CD4-positive, alpha-beta memory T cell (primary cell): ENCODE results near the gene DEFB129. TPM values are rescaled to one million over a fixed set of nuclear protein-coding genes. Genes with fewer than 3 reads are reported as not detected.

Experiments
- CTCF ChIA-PET: fragments of 350-600 bp; sonication (Branson Sonifier 250); formaldehyde crosslinking; loops from one replicate; lab custom pipeline; 2021; ENCODE audit warnings: inconsistent platforms; ENCODE audit not compliant: partially characterized antibody; lab: Charles Lee
- POLR2A ChIA-PET: fragments of 350-600 bp; sonication (Branson Sonifier 250); formaldehyde crosslinking; loops from one replicate; lab custom pipeline; 2021; ENCODE audit not compliant: partially characterized antibody; lab: Charles Lee
- DNase-seq, 5 donors: peaks; one replicate each; pipeline versions ENCODE4 v3.0.0 to v3.0.0-alpha.2; 2020 to 2022; ENCODE audit warnings: mixed read lengths in 1 of 5
- H3K27ac ChIP-seq: one replicate; pipeline ENCODE4 v1.7.0; 2013; ENCODE audit warnings: low read depth, low read length
- H3K27me3 ChIP-seq: 2 replicates; pipeline ENCODE4 v1.7.0; 2013; ENCODE audit warnings: mild to moderate bottlenecking, low read length, moderate library complexity; ENCODE audit not compliant: insufficient read depth
- H3K36me3 ChIP-seq: 2 replicates; pipeline ENCODE4 v1.7.0; 2013; ENCODE audit warnings: mild to moderate bottlenecking, low read length, moderate library complexity; ENCODE audit not compliant: insufficient read depth
- H3K4me1 ChIP-seq: 2 replicates; pipeline ENCODE4 v1.7.0; 2013; ENCODE audit warnings: mild to moderate bottlenecking, low read length, moderate library complexity; ENCODE audit not compliant: insufficient read depth
- H3K4me3 ChIP-seq, 2 donors: one replicate each; pipeline ENCODE4 v1.7.0; 2013; ENCODE audit warnings: low read length in 2 of 2, mild to moderate bottlenecking in 1 of 2
- H3K9me3 ChIP-seq, 2 donors: one replicate each; pipeline ENCODE4 v1.7.0; 2013; ENCODE audit warnings: low read length in 2 of 2, control low read depth in 1 of 2; ENCODE audit not compliant: control insufficient read depth in 1 of 2
- H3K27ac Mint-ChIP-seq, 7 donors: one replicate each; pipeline ENCODE4 v1.8.0; 2020 to 2021; ENCODE audit warnings: mixed read lengths in 7 of 7, mild to moderate bottlenecking in 6 of 7, inconsistent platforms in 3 of 7, moderate library complexity in 3 of 7
- H3K27me3 Mint-ChIP-seq, 2 donors: one replicate each; pipeline ENCODE4 v1.8.0; 2020 to 2021; ENCODE audit warnings: mixed read lengths in 2 of 2
- H3K36me3 Mint-ChIP-seq, 2 donors: one replicate each; pipeline ENCODE4 v1.8.0; 2020 to 2021; ENCODE audit warnings: mixed read lengths in 2 of 2, inconsistent platforms in 1 of 2, mild to moderate bottlenecking in 1 of 2
- H3K4me1 Mint-ChIP-seq, 4 donors: one replicate each; pipeline ENCODE4 v1.8.0; 2020 to 2021; ENCODE audit warnings: mixed read lengths in 4 of 4, mild to moderate bottlenecking in 1 of 4
- H3K4me3 Mint-ChIP-seq, 8 donors: one replicate each; pipeline ENCODE4 v1.8.0; 2020 to 2021; ENCODE audit warnings: mixed read lengths in 8 of 8, mild to moderate bottlenecking in 7 of 8, moderate library complexity in 6 of 8, inconsistent platforms in 3 of 8
- H3K9me3 Mint-ChIP-seq, 8 donors: one replicate each; pipeline ENCODE4 v1.8.0; 2020 to 2021; ENCODE audit warnings: mixed read lengths in 8 of 8, mild to moderate bottlenecking in 5 of 8, inconsistent platforms in 3 of 8, moderate library complexity in 1 of 8
- intact Hi-C: fragments of 100-400 bp; cut with micrococcal nuclease; formaldehyde crosslinking; loops from one replicate; pipeline ENCODE4 v1.15.1; 2023
- polyA plus RNA-seq, 2 donors: library from polyadenylated mRNA; unstranded; fragments of 300-500 nt; fragmentation: Illumina TruSeq; gene quantifications; one replicate each; pipeline ENCODE4 v1.2.3, GENCODE V29; 2021
- total RNA-seq, 2 experiments: library from RNA; stranded (reverse); gene quantifications; one replicate each; pipeline ENCODE4 v1.2.3, GENCODE V29; 2021

DEFB129 gene
- total and polyA plus RNA-seq, 4 experiments from 2014 or later: not detected

DNA sequence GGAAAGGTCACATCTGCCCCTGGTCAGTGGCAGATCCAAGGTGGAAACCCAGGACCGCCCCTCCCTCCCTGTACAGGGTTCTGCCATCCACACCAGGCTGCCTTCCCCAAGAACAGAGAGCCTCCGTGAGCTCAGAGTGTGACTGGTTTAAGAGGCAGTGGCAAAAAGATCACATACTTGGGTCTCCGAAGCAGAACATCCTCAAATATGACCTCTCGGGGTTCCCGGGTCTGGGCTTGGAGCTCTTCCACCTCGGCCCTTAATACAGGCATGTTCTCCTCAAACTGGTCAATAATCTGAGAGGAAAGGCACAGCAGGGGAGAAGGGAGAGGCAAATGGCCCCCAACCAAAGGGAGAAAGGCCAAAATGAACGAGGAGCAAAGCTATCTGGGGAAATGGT lies 48.7 kb downstream of the DEFB129 start:
- Mint-ChIP-seq H3K9me3 (no peaks in the 10 kb centered on the region), H3K36me3 (peaks cover 0 to 5% of the 10 kb centered on the region in 2 donors), H3K27me3 (no peaks in the 10 kb centered on the region), H3K27ac (no peak overlapping the region), H3K4me3 (no peak overlapping the region), H3K4me1 (no peaks in the 10 kb centered on the region)
- Histone ChIP-seq H3K27me3 (no peaks in the 10 kb centered on the region), H3K36me3 (no peaks in the 10 kb centered on the region), H3K4me1 (no peaks in the 10 kb centered on the region), H3K27ac (no peak overlapping the region), H3K9me3 (no peaks in the 10 kb centered on the region), H3K4me3 (no peak overlapping the region)
- DNase-seq: no peak
- intact Hi-C loops: no loop called here
- ChIA-PET POLR2A (no interaction called here), CTCF (interaction anchor here (1.5 kb wide), 1 partner anchor 9 kb away, joined by 3 read pairs; no protein-coding TSS in a partner anchor)

DNA sequence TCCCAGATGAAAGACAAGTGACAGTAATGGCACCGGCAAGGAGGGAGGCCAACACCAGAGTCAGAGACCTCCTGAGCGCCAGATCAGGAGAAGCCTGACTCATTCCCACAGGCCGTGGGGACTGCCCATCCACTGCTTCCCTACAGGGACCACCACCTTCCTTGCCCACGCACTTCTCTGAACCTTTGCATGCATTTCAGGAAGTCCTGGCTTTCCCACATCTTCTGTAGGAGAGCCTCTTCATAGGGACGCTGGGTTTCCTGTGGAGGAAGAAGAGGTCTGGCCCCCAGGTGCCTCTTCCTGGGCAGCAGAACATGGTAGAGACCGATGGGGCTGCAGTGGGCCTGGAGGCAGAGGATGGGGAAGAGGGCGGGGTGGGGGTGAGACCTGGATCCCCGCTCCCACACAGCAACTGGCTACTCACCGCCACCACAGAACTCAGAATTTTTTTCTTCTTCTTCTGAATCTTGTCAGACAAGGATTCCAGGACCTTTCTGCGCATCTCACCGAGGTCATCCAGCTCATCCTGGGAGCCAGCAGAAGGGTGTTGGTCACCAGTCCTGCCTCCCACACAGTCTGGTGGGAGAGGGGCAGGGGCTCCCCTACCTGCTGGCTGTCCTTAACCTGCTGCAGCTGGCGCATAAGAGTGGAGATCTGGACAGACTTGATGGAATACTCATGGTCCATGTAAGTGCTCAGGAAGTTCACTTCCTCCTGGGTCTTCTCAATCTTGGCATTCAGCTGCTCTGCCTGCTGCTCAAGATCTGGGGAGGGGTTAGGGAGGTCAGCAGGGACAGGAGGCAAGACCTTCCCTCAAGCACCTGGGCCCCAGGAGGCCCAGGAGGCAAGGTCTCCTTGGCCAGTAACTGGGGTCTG lies 49.8 kb downstream of the DEFB129 start:
- no peaks in the 10 kb centered on the region for H3K27me3 ChIP-seq
- DNase-seq: no peak
- no peak overlapping the region for H3K27ac ChIP-seq
- POLR2A ChIA-PET: no interaction called here
- no peaks in the 10 kb centered on the region for H3K36me3 ChIP-seq
- no peaks in the 10 kb centered on the region for H3K4me1 ChIP-seq
- no peak overlapping the region for H3K4me3 ChIP-seq
- Mint-ChIP-seq H3K27me3 (no peaks in the 10 kb centered on the region), H3K36me3 (peaks cover 0 to 5% of the 10 kb centered on the region in 2 donors), H3K4me1 (no peaks in the 10 kb centered on the region), H3K27ac (peak overlapping the region in 1 of 7 donors; percentile 18), H3K4me3 (no peak overlapping the region), H3K9me3 (no peaks in the 10 kb centered on the region)
- H3K9me3 ChIP-seq: no peaks in the 10 kb centered on the region
- intact Hi-C loops: no loop called here
- CTCF ChIA-PET: interaction anchor here (0.9 kb wide), 1 partner anchor 11 kb away, joined by 4 read pairs; no protein-coding TSS in a partner anchor

DNA sequence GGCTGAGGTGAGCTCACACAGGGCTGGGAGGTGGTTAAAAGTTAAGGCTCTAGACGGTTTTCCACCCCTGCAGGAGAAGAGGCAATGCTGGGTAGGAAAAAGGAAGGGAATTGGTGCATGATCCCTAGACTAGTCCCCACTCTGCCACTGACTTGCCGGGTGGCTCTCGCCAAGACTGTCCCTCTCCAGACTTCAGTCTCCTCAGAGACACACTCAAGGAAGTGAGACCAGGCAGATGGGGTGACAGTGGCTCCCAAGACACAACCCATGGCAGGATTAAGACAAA lies 50.4 kb downstream of the DEFB129 start:
- Mint-ChIP-seq H3K27ac (peak overlapping the region in 1 of 7 donors; percentile 18), H3K27me3 (no peaks in the 10 kb centered on the region), H3K9me3 (no peaks in the 10 kb centered on the region), H3K4me3 (no peak overlapping the region), H3K4me1 (no peaks in the 10 kb centered on the region), H3K36me3 (peaks cover 0 to 5% of the 10 kb centered on the region in 2 donors)
- H3K27me3 ChIP-seq: no peaks in the 10 kb centered on the region
- no peak for DNase-seq
- ChIA-PET CTCF (interaction anchor here (0.9 kb wide), 1 partner anchor 11 kb away, joined by 4 read pairs; no protein-coding TSS in a partner anchor), POLR2A (no interaction called here)
- H3K4me3 ChIP-seq: no peak overlapping the region
- no peaks in the 10 kb centered on the region for H3K9me3 ChIP-seq
- H3K4me1 ChIP-seq: no peaks in the 10 kb centered on the region
- intact Hi-C loops: no loop called here
- H3K36me3 ChIP-seq: no peaks in the 10 kb centered on the region
- H3K27ac ChIP-seq: no peak overlapping the region

DNA sequence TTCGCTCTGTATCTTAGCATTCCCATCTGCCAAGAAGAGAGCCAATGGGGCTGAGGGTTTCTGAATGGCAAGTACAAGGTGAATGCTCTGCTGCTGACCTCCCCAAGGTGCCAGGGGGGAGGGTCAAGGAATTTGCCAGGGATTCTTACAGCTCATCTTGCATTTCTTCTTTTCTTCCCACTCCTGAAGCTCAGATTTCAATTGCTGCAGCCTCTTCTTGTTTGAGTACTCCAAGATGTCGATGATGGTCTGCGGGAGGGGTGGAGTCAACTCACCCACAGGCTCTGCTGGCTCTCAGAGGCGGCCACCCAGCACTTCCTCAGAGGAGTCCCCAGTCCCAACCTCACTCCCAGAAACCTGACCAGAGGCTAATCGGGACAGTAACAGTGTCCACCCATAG lies 51.1 kb downstream of the DEFB129 start:
- Histone ChIP-seq H3K9me3 (no peaks in the 10 kb centered on the region), H3K27ac (no peak overlapping the region), H3K4me3 (no peak overlapping the region), H3K27me3 (no peaks in the 10 kb centered on the region), H3K4me1 (no peaks in the 10 kb centered on the region), H3K36me3 (no peaks in the 10 kb centered on the region)
- Mint-ChIP-seq H3K9me3 (no peaks in the 10 kb centered on the region), H3K4me3 (no peak overlapping the region), H3K36me3 (peaks cover 0 to 5% of the 10 kb centered on the region in 2 donors), H3K4me1 (no peaks in the 10 kb centered on the region), H3K27ac (no peak overlapping the region), H3K27me3 (no peaks in the 10 kb centered on the region)
- intact Hi-C loops: no loop called here
- no peak for DNase-seq
- ChIA-PET POLR2A (no interaction called here), CTCF (interaction anchor here (0.7 to 1.5 kb wide), 2 partner anchors 10 to 16 kb away, joined by 3 read pairs; no protein-coding TSS in a partner anchor)

DNA sequence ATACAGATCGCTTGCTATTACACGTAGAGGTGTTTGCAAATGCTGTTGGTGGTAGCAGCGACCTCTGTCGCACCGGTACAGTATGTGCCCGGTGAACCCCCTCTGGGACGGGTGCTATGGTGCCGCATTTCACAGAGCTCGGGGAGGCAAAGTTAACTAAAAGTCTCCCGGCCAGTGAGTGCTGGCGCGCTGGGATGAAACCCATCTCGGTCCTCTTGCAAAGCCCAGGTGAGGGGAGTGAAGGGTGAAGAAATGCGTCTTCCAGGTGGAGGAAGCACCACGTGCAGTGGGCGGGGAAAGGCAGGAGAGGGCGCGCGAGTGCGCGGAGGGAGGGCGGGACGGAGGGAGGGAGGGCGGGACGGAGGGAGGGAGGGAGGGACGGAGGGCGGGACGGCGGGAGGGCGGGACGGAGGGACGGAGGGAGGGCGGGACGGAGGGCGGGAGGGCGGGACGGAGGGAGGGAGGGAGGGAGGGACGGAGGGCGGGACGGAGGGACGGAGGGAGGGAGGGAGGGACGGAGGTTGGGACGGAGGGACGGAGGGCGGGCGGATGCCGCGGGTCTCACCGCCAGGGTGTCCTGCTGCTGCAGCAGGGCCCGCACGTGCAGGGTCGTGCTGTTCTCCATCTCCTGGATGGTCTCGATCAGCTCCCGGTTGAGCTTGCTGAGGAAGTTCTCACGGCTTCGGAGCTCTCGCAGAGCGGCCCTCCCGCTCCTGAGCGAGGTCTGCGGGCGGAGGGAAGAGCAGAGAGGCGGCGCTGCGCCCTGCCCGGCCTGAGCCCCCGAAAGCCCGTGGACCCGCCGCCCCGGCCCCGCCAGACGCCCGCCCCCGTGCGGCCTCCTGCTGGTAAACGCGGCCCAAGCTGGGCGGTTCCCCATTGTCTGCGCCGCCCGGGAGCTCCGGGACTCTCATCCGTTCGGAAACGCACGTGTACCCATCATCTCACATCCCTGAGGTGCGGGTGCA lies 51.8 kb downstream of the DEFB129 start:
- ChIA-PET POLR2A (no interaction called here), CTCF (interaction anchor here (0.7 to 1.5 kb wide), 2 partner anchors 11 to 15 kb away, joined by 3 read pairs; no protein-coding TSS in a partner anchor)
- H3K36me3 ChIP-seq: no peaks in the 10 kb centered on the region
- H3K27me3 ChIP-seq: no peaks in the 10 kb centered on the region
- no peaks in the 10 kb centered on the region for H3K9me3 ChIP-seq
- H3K4me1 Mint-ChIP-seq: no peaks in the 10 kb centered on the region
- H3K4me3 Mint-ChIP-seq: peak overlapping the region in 1 of 8 donors; percentile 39
- H3K27ac ChIP-seq: no peak overlapping the region
- peak in 1 of 5 donors; percentile 33 for DNase-seq
- no peaks in the 10 kb centered on the region for H3K9me3 Mint-ChIP-seq
- no peaks in the 10 kb centered on the region for H3K4me1 ChIP-seq
- intact Hi-C loops: no loop called here
- H3K27ac Mint-ChIP-seq: peak overlapping the region in 1 of 7 donors; percentile 72
- H3K4me3 ChIP-seq: no peak overlapping the region
- no peaks in the 10 kb centered on the region for H3K27me3 Mint-ChIP-seq
- peaks cover 0 to 5% of the 10 kb centered on the region in 2 donors for H3K36me3 Mint-ChIP-seq

Other genes starting within 250 kb of the DEFB129 start
- not detected for gene DEFB125, start 139.6 kb upstream of the DEFB129 start, total RNA-seq
- not detected for gene DEFB125, start 139.6 kb upstream of the DEFB129 start, polyA plus RNA-seq
- not detected for gene DEFB126, start 84.7 kb upstream of the DEFB129 start, total RNA-seq
- gene DEFB126, start 84.7 kb upstream of the DEFB129 start, polyA plus RNA-seq: not detected
- gene DEFB127, start 69.8 kb upstream of the DEFB129 start, total RNA-seq: not detected
- gene DEFB127, start 69.8 kb upstream of the DEFB129 start, polyA plus RNA-seq: not detected
- gene DEFB128, start 37.5 kb upstream of the DEFB129 start, total RNA-seq: not detected
- gene DEFB128, start 37.5 kb upstream of the DEFB129 start, polyA plus RNA-seq: not detected
- not detected for gene DEFB132, start 30.5 kb downstream of the DEFB129 start, total RNA-seq
- gene DEFB132, start 30.5 kb downstream of the DEFB129 start, polyA plus RNA-seq: not detected
- gene C20orf96, start 63.5 kb downstream of the DEFB129 start, total RNA-seq: 1 to 10 TPM; 1.8 to 2.5 TPM
- gene C20orf96, start 63.5 kb downstream of the DEFB129 start, polyA plus RNA-seq: under 1 TPM; 0.25 to 0.39 TPM
- 10 to 100 TPM; 27.9 to 29.8 TPM for gene ZCCHC3, start 70.3 kb downstream of the DEFB129 start, total RNA-seq
- gene ZCCHC3, start 70.3 kb downstream of the DEFB129 start, polyA plus RNA-seq: 10 to 100 TPM in 1 of 2 donors, 1 to 10 TPM in 1; 5.8 to 12.2 TPM
- gene SOX12, start 98.3 kb downstream of the DEFB129 start, total RNA-seq: 1 to 10 TPM; 4.7 to 5.0 TPM
- gene SOX12, start 98.3 kb downstream of the DEFB129 start, polyA plus RNA-seq: under 1 TPM; 0.08 to 0.69 TPM
- gene NRSN2, start 119.9 kb downstream of the DEFB129 start, total RNA-seq: 1 to 10 TPM in 1 of 2 experiments, under 1 TPM in 1; 0.52 to 1.1 TPM
- gene NRSN2, start 119.9 kb downstream of the DEFB129 start, polyA plus RNA-seq: 1 to 10 TPM in 1 of 2 donors, not detected in 1; 1.3 TPM
- 1 to 10 TPM; 7.2 to 8.1 TPM for gene TRIB3, start 153.5 kb downstream of the DEFB129 start, total RNA-seq
- gene TRIB3, start 153.5 kb downstream of the DEFB129 start, polyA plus RNA-seq: 10 to 100 TPM in 1 of 2 donors, 1 to 10 TPM in 1; 8.7 to 12.4 TPM
- 100 to 1,000 TPM; 109 to 118 TPM for gene RBCK1, start 181.0 kb downstream of the DEFB129 start, total RNA-seq
- 10 to 100 TPM; 75.2 to 84.4 TPM for gene RBCK1, start 181.0 kb downstream of the DEFB129 start, polyA plus RNA-seq
- gene TBC1D20, start 235.3 kb downstream of the DEFB129 start, total RNA-seq: 10 to 100 TPM; 42.1 to 42.9 TPM
- gene TBC1D20, start 235.3 kb downstream of the DEFB129 start, polyA plus RNA-seq: 10 to 100 TPM; 19.3 to 22.8 TPM